Adipocyte (in vitro differentiated cells): ENCODE measurements around the gene URB2.
"Not testable (repeated sequence)": the region's sequence is repeated elsewhere in the genome, so short reads cannot be mapped to it uniquely, and the experiment has no call there.

ENCODE experiments used
- DNase-seq: peaks from one replicate; pipeline ENCODE4 v3.0.0-alpha.2; 2015; ENCODE audit warnings: low read depth
- H3K27me3 ChIP-seq: replicated peaks from 2 replicates; pipeline ENCODE4 v1.7.0; 2013; ENCODE audit warnings: mild to moderate bottlenecking, low read length, moderate library complexity; ENCODE audit not compliant: control insufficient read depth, insufficient read depth
- H3K36me3 ChIP-seq: 2 replicates; pipeline ENCODE4 v1.7.0; 2013; ENCODE audit warnings: low read length, mild to moderate bottlenecking, moderate library complexity; ENCODE audit not compliant: control insufficient read depth, insufficient read depth, severe bottlenecking
- H3K4me1 ChIP-seq: 2 replicates; pipeline ENCODE4 v1.7.0; 2013; ENCODE audit warnings: mild to moderate bottlenecking, low read length, moderate library complexity; ENCODE audit not compliant: control insufficient read depth, insufficient read depth
- H3K4me3 ChIP-seq: 2 replicates; pipeline ENCODE4 v1.7.0; 2013; ENCODE audit warnings: mild to moderate bottlenecking, low read length, moderate library complexity
- H3K9ac ChIP-seq: 2 replicates; pipeline ENCODE4 v1.7.0; 2013; ENCODE audit warnings: mild to moderate bottlenecking, low read length, moderate library complexity
- H3K9me3 ChIP-seq: 2 replicates; pipeline ENCODE4 v1.7.0; 2013; ENCODE audit warnings: mild to moderate bottlenecking, low read length, moderate library complexity; ENCODE audit not compliant: control insufficient read depth

The URB2 gene

GRCh38 chr1:229619002-229619401 lies 7.0 kb upstream of the URB2 start:
- Histone ChIP-seq H3K4me1 (peaks cover 29% of the 10 kb centered on the region), H3K27me3 (no peaks in the 10 kb centered on the region), H3K4me3 (no peak overlapping the region)

GRCh38 chr1:229619614-229620013 lies 6.4 kb upstream of the URB2 start:
- Histone ChIP-seq H3K9me3 (no peaks in the 10 kb centered on the region), H3K36me3 (no peaks in the 10 kb centered on the region), H3K4me1 (peaks cover 35% of the 10 kb centered on the region), H3K27me3 (no peaks in the 10 kb centered on the region), H3K9ac (no peak overlapping the region), H3K4me3 (no peak overlapping the region)
- no peak for DNase-seq

More at GRCh38 chr1:229619002-229619401, 7.0 kb upstream of the URB2 start:
- DNase-seq, result no peak
- Histone ChIP-seq H3K36me3 (peaks cover 3% of the 10 kb centered on the region), H3K9me3 (no peaks in the 10 kb centered on the region), H3K9ac (no peak overlapping the region)

- H3K4me1 ChIP-seq, result peaks cover 38% of the 10 kb centered on the region
- H3K9me3 ChIP-seq, result no peaks in the 10 kb centered on the region
- H3K27me3 ChIP-seq, result no peaks in the 10 kb centered on the region
- peak; percentile 12 for DNase-seq
- peak overlapping the region; percentile 30 for H3K4me3 ChIP-seq
- H3K36me3 ChIP-seq, result no peaks in the 10 kb centered on the region
- no peak overlapping the region for H3K9ac ChIP-seq
Observed at GRCh38 chr1:229620876-229621275, 5.2 kb upstream of the URB2 start.

GRCh38 chr1:229621663-229622062 lies 4.4 kb upstream of the URB2 start:
- H3K27me3 ChIP-seq, result no peaks in the 10 kb centered on the region
- H3K9me3 ChIP-seq, result no peaks in the 10 kb centered on the region
- H3K4me3 ChIP-seq, result no peak overlapping the region
- peaks cover 38% of the 10 kb centered on the region for H3K4me1 ChIP-seq
- H3K9ac ChIP-seq, result no peak overlapping the region
- no peaks in the 10 kb centered on the region for H3K36me3 ChIP-seq
- DNase-seq, result peak; percentile 28

GRCh38 chr1:229622641-229623120 lies 3.4 kb upstream of the URB2 start:
- not testable (repeated sequence) for DNase-seq, H3K27me3 ChIP-seq, H3K9me3 ChIP-seq, H3K4me3 ChIP-seq, H3K36me3 ChIP-seq, H3K9ac ChIP-seq
- H3K4me1 ChIP-seq, result peaks cover 46% of the 10 kb centered on the region

GRCh38 chr1:229623225-229623624 lies 2.8 kb upstream of the URB2 start:
- H3K4me1 ChIP-seq, result peaks cover 47% of the 10 kb centered on the region
- H3K4me3 ChIP-seq, result no peak overlapping the region
- H3K36me3 ChIP-seq, result no peaks in the 10 kb centered on the region
- no peak overlapping the region for H3K9ac ChIP-seq
- H3K9me3 ChIP-seq, result no peaks in the 10 kb centered on the region
- H3K27me3 ChIP-seq, result no peaks in the 10 kb centered on the region
- DNase-seq, result no peak

- H3K4me1 ChIP-seq, result peaks cover 47% of the 10 kb centered on the region
- peak overlapping the region; percentile 93 for H3K9ac ChIP-seq
- no peaks in the 10 kb centered on the region for H3K9me3 ChIP-seq
- H3K4me3 ChIP-seq, result peak overlapping the region; percentile 96
- no peaks in the 10 kb centered on the region for H3K27me3 ChIP-seq
- no peak for DNase-seq
- peaks cover 2% of the 10 kb centered on the region for H3K36me3 ChIP-seq
Observed at GRCh38 chr1:229623838-229624237, 2.2 kb upstream of the URB2 start.

- no peak for DNase-seq
- no peaks in the 10 kb centered on the region for H3K27me3 ChIP-seq
- H3K36me3 ChIP-seq, result peaks cover 5% of the 10 kb centered on the region
- no peaks in the 10 kb centered on the region for H3K9me3 ChIP-seq
- peak overlapping the region; percentile 96 for H3K4me3 ChIP-seq
- H3K4me1 ChIP-seq, result peaks cover 47% of the 10 kb centered on the region
- H3K9ac ChIP-seq, result peak overlapping the region; percentile 93
Observed at GRCh38 chr1:229624521-229625070, 1.5 kb upstream of the URB2 start.

- Histone ChIP-seq H3K27me3 (no peaks in the 10 kb centered on the region), H3K36me3 (peaks cover 10% of the 10 kb centered on the region), H3K9me3 (no peaks in the 10 kb centered on the region), H3K4me1 (peaks cover 44% of the 10 kb centered on the region), H3K4me3 (peak overlapping the region; percentile 97), H3K9ac (peak overlapping the region; percentile 93)
- peak; percentile 76 for DNase-seq
Observed at GRCh38 chr1:229625071-229625914, 754 bp upstream of the URB2 start.

GRCh38 chr1:229627003-229627402 lies 956 bp downstream of the URB2 start:
- peak; percentile 9 for DNase-seq
- H3K4me3 ChIP-seq, result peak overlapping the region; percentile 97
- H3K27me3 ChIP-seq, result no peaks in the 10 kb centered on the region
- peaks cover 28% of the 10 kb centered on the region for H3K4me1 ChIP-seq
- H3K9ac ChIP-seq, result peak overlapping the region; percentile 90
- H3K36me3 ChIP-seq, result peaks cover 10% of the 10 kb centered on the region
- no peaks in the 10 kb centered on the region for H3K9me3 ChIP-seq

GRCh38 chr1:229629261-229629660 lies 3.2 kb downstream of the URB2 start:
- peaks cover 11% of the 10 kb centered on the region for H3K36me3 ChIP-seq
- no peak overlapping the region for H3K9ac ChIP-seq
- H3K27me3 ChIP-seq, result no peaks in the 10 kb centered on the region
- H3K4me1 ChIP-seq, result peaks cover 16% of the 10 kb centered on the region
- H3K9me3 ChIP-seq, result no peaks in the 10 kb centered on the region
- H3K4me3 ChIP-seq, result no peak overlapping the region
- DNase-seq, result peak; percentile 63
